SK-N-SH treated with all-trans-retinoic acid at 6 μM for 48 hours (cell line): Measurements from ENCODE around the gene SLCO3A1.

Experiments
- ATAC-seq: fragments of 200-7000 bp; cut with Tn5 transposase; 3 replicates; pipeline ENCODE4 v1.9.1; 2020; ENCODE audit warnings: mild to moderate bottlenecking, moderate library complexity
- BACH2 ChIP-seq: fragments of 250-450 bp; sonication (Bioruptor Pico); IDR thresholded peaks from 2 replicates; pipeline ENCODE4 v1.9.0; 2021; ENCODE audit warnings: mild to moderate bottlenecking, borderline replicate concordance
- CSDC2 ChIP-seq: fragments of 250-450 bp; sonication (Bioruptor Pico); IDR thresholded peaks from 2 replicates; pipeline ENCODE4 v1.5.0; 2020; ENCODE audit warnings: mild to moderate bottlenecking, moderate library complexity
- ESRRG ChIP-seq: fragments of 250-450 bp; sonication (Bioruptor Pico); IDR thresholded peaks from 2 replicates; pipeline ENCODE4 v1.6.1; 2021; ENCODE audit warnings: mild to moderate bottlenecking
- GLIS3 ChIP-seq: fragments of 250-450 bp; sonication (Bioruptor Pico); IDR thresholded peaks from 2 replicates; pipeline ENCODE4 v1.5.0; 2020; ENCODE audit warnings: mild to moderate bottlenecking, moderate library complexity
- ISL1 ChIP-seq: fragments of 250-450 bp; sonication (Bioruptor Pico); IDR thresholded peaks from 2 replicates; pipeline ENCODE4 v2.1.2; 2022; ENCODE audit warnings: mild to moderate bottlenecking, moderate library complexity
- OSR1 ChIP-seq: fragments of 250-450 bp; sonication (Bioruptor Pico); IDR thresholded peaks from 2 replicates; pipeline ENCODE4 v1.8.0; 2022; ENCODE audit warnings: moderate library complexity, mild to moderate bottlenecking, inconsistent platforms
- POU6F1 ChIP-seq: fragments of 250-450 bp; sonication (Bioruptor Pico); IDR thresholded peaks from 2 replicates; pipeline ENCODE4 v1.8.0; 2021; ENCODE audit warnings: low read depth, mild to moderate bottlenecking, moderate library complexity, borderline replicate concordance
- PPARA ChIP-seq: fragments of 250-450 bp; sonication (Bioruptor Pico); IDR thresholded peaks from 2 replicates; pipeline ENCODE4 v1.5.0; 2020; ENCODE audit warnings: mild to moderate bottlenecking, borderline replicate concordance
- RARB ChIP-seq: fragments of 250-450 bp; sonication (Bioruptor Pico); IDR thresholded peaks from 2 replicates; pipeline ENCODE4 v1.8.0; 2021; ENCODE audit warnings: mild to moderate bottlenecking, moderate library complexity
- SNAI2 ChIP-seq: fragments of 250-450 bp; sonication (Bioruptor Pico); IDR thresholded peaks from 2 replicates; pipeline ENCODE4 v1.5.0; 2020; ENCODE audit warnings: mild to moderate bottlenecking, moderate library complexity
- TCF4 ChIP-seq: fragments of 250-450 bp; sonication (Bioruptor Pico); IDR thresholded peaks from 2 replicates; pipeline ENCODE4 v1.8.0; 2021; ENCODE audit warnings: mild to moderate bottlenecking, moderate library complexity, borderline replicate concordance
- TOX ChIP-seq: fragments of 250-450 bp; sonication (Bioruptor Pico); IDR thresholded peaks from 2 replicates; pipeline ENCODE4 v1.8.0; 2021; ENCODE audit warnings: mild to moderate bottlenecking, moderate library complexity, borderline replicate concordance
- ZC3H10 ChIP-seq: fragments of 250-450 bp; sonication (Bioruptor Pico); IDR thresholded peaks from 2 replicates; pipeline ENCODE4 v1.5.1; 2021; ENCODE audit warnings: mild to moderate bottlenecking, moderate library complexity
- ZFP3 ChIP-seq: fragments of 250-450 bp; sonication (Bioruptor Pico); IDR thresholded peaks from 2 replicates; pipeline ENCODE4 v1.5.0; 2020; ENCODE audit warnings: mild to moderate bottlenecking, moderate library complexity
- ZFP30 ChIP-seq: fragments of 450-650 bp; formaldehyde crosslinking; IDR thresholded peaks from 2 replicates; pipeline ENCODE4 v1.5.0; 2022; ENCODE audit warnings: mild to moderate bottlenecking, moderate library complexity
- ZNF565 ChIP-seq: fragments of 450-650 bp; formaldehyde crosslinking; conservative IDR thresholded peaks from 2 replicates; pipeline ENCODE4 v1.5.0; 2020; ENCODE audit warnings: low read depth, mild to moderate bottlenecking, moderate library complexity
- ZNF70 ChIP-seq: fragments of 450-650 bp; formaldehyde crosslinking; IDR thresholded peaks from 2 replicates; pipeline ENCODE4 v1.5.0; 2020; ENCODE audit warnings: mild to moderate bottlenecking, moderate library complexity
- ZNF8 ChIP-seq: fragments of 450-650 bp; formaldehyde crosslinking; IDR thresholded peaks from 2 replicates; pipeline ENCODE4 v1.5.0; 2020; ENCODE audit warnings: mild to moderate bottlenecking, moderate library complexity
- TF ChIP-seq, protein P1 (sequence below): fragments of 250-450 bp; sonication (Bioruptor Pico); IDR thresholded peaks from 2 replicates; pipeline ENCODE4 v1.5.1; 2020; ENCODE audit warnings: low read depth, mild to moderate bottlenecking, moderate library complexity
- TF ChIP-seq, protein P2 (sequence below): fragments of 250-450 bp; sonication (Bioruptor Pico); IDR thresholded peaks from 2 replicates; pipeline ENCODE4 v1.8.0; 2020; ENCODE audit warnings: mild to moderate bottlenecking, moderate library complexity, borderline replicate concordance

The SLCO3A1 gene

DNA sequence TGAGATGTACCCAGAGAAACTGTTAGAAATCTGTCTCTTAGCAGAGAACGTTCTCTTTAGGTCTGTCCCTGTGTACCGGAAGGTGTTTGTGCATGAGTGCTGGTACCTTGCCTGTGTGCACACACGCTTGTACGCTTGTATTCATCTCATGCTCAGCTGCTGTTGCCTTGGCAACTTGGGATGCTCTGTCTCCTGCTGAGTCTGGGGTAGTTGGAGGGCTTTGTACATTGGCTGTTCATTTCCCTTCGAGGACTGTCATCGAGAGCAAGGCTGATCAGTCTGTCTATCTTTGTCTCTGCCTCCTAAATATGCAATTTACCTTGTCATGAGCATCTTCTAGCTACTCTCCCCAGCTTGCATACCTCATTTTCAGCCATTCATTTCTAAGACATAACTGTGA is 147.2 kb downstream of the SLCO3A1 start (continued):
- TF ChIP-seq, protein P1, sequence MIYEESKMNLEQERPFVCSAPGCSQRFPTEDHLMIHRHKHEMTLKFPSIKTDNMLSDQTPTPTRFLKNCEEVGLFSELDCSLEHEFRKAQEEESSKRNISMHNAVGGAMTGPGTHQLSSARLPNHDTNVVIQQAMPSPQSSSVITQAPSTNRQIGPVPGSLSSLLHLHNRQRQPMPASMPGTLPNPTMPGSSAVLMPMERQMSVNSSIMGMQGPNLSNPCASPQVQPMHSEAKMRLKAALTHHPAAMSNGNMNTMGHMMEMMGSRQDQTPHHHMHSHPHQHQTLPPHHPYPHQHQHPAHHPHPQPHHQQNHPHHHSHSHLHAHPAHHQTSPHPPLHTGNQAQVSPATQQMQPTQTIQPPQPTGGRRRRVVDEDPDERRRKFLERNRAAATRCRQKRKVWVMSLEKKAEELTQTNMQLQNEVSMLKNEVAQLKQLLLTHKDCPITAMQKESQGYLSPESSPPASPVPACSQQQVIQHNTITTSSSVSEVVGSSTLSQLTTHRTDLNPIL (CRISPR knock-in tag), result no peak
- TF ChIP-seq ZNF8 (CRISPR knock-in tag), result no peak

GRCh38 chr15:92001307-92001706 is 147.8 kb downstream of the SLCO3A1 start:
- ATAC-seq, result no peak
- TF ChIP-seq, protein P1 (CRISPR knock-in tag), result no peak
- TF ChIP-seq OSR1 (CRISPR knock-in tag) (no peak), ZC3H10 (CRISPR knock-in tag) (no peak), ZNF8 (CRISPR knock-in tag) (no peak), ESRRG (CRISPR knock-in tag) (no peak), TOX (no peak), ZFP3 (CRISPR knock-in tag) (no peak), GLIS3 (CRISPR knock-in tag) (no peak), ZNF70 (CRISPR knock-in tag) (no peak), RARB (CRISPR knock-in tag) (no peak), ISL1 (no peak), TCF4 (CRISPR knock-in tag) (no peak), PPARA (CRISPR knock-in tag) (no peak), BACH2 (CRISPR knock-in tag) (no peak), ZNF565 (CRISPR knock-in tag) (no peak)
- TF ChIP-seq, protein P2, sequence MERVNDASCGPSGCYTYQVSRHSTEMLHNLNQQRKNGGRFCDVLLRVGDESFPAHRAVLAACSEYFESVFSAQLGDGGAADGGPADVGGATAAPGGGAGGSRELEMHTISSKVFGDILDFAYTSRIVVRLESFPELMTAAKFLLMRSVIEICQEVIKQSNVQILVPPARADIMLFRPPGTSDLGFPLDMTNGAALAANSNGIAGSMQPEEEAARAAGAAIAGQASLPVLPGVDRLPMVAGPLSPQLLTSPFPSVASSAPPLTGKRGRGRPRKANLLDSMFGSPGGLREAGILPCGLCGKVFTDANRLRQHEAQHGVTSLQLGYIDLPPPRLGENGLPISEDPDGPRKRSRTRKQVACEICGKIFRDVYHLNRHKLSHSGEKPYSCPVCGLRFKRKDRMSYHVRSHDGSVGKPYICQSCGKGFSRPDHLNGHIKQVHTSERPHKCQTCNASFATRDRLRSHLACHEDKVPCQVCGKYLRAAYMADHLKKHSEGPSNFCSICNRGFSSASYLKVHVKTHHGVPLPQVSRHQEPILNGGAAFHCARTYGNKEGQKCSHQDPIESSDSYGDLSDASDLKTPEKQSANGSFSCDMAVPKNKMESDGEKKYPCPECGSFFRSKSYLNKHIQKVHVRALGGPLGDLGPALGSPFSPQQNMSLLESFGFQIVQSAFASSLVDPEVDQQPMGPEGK (CRISPR knock-in tag), result no peak

GRCh38 chr15:92002666-92003065 is 149.2 kb downstream of the SLCO3A1 start:
- TF ChIP-seq ZNF8 (CRISPR knock-in tag) (no peak), SNAI2 (CRISPR knock-in tag) (no peak), ZC3H10 (CRISPR knock-in tag) (no peak), POU6F1 (CRISPR knock-in tag) (no peak), ZNF70 (CRISPR knock-in tag) (no peak), ISL1 (no peak), OSR1 (CRISPR knock-in tag) (no peak), GLIS3 (CRISPR knock-in tag) (no peak), ZFP30 (CRISPR knock-in tag) (no peak), CSDC2 (CRISPR knock-in tag) (no peak), BACH2 (CRISPR knock-in tag) (no peak), TCF4 (CRISPR knock-in tag) (no peak)
- TF ChIP-seq, protein P2 (CRISPR knock-in tag), result no peak
- ATAC-seq, result no peak

DNA sequence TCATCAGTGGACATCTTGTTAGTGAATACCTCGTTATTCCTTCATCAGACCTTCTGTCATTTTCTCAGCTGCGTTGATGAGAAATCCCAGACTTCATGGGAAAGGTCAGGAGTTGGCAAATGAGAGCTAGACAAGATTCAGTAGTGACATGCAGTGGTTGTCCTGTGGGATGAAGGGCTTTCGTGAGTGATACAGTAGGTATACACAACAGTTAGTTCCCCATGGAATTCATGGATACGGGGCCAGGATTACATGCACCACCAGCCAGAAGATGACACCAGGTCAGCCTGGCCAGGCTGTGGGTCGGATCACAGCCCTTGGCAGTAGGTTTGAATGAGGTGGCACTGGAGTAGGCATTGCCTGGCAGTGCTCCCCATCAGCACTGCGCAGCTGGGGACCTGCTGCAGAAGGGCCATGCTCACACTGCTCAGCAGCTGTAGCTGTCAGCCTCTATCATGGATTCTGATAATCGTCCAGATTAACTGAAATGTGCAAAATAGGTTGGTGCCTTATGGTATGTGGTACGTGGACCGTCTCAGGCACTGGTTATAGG is 150.1 kb downstream of the SLCO3A1 start:
- TF ChIP-seq ZNF8 (CRISPR knock-in tag), result no peak
- ATAC-seq, result no peak
